Activated T-cell treated with anti-CD3 and anti-CD28 coated beads, Interleukin-2, amount 50 U/mL, for 48 hours (primary cell): ENCODE data around the gene MDFIC2.
"Not testable (repeated sequence)": the region's sequence is repeated elsewhere in the genome, so short reads cannot be mapped to it uniquely, and the experiment has no call there.

Experiments
- DNase-seq, 2 experiments: peaks; one replicate each; pipeline ENCODE4 v3.0.0-alpha.2; 2020

The MDFIC2 gene

DNA sequence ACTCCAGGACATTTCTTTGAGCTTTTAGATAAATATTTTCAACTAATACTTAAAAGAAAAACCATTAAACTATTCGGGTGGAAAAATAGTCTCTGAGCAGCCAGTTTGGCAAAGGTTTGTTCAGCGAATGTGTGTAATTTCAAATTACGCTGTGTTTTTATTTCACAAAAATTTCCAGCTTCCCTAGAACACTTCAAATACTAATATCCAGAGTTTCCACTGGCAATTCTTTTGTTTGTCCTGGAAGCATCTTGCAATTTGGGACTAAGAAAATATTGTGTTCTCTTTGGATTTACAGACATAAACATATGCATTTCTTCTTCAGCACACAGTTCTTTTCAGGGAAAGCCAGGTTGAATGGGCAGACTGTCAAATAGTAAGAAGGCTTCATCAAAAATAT lies 61.9 kb downstream of the MDFIC2 start:
- no peak for DNase-seq

- no peak for DNase-seq
Observed at GRCh38 chr3:70249509-70250160, 62.8 kb downstream of the MDFIC2 start.

DNA sequence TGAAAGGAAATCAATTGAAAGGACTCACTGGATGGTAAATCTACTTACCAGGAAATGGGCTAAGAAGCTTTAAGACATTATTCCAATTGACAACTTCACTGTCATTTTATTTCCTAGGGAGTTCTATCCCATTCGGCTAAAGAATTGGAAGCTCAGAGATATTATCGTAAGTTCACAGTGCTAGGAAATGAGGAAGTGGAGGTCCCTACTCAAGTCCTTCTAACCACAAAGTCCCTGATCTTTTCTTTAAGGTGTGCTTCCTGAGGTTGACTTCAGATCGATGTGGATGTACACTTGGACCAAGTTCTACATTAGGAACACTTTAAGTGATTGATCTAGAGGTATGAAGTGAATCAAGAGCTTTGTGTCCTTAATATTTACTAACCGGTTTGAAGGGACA lies 63.6 kb downstream of the MDFIC2 start:
- DNase-seq = no peak

DNA sequence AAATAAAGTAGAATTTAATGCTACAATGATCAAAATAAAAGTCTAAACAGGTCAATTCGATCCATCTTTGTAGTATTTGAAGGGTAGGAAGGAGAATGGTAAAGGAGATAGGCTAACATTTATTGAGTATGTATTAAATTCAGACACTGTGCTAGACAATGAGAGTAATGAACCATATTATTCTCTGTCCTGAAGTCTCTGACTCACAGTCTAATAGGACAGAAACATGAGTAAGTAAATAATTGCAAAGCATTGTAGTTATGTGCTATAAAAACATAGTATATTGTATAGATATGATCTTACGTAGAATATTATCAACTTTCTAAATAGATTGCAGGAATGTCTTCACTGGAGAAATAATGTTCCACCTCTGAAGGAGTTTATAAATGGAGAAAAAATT lies 64.5 kb downstream of the MDFIC2 start:
- DNase-seq = no peak

DNA sequence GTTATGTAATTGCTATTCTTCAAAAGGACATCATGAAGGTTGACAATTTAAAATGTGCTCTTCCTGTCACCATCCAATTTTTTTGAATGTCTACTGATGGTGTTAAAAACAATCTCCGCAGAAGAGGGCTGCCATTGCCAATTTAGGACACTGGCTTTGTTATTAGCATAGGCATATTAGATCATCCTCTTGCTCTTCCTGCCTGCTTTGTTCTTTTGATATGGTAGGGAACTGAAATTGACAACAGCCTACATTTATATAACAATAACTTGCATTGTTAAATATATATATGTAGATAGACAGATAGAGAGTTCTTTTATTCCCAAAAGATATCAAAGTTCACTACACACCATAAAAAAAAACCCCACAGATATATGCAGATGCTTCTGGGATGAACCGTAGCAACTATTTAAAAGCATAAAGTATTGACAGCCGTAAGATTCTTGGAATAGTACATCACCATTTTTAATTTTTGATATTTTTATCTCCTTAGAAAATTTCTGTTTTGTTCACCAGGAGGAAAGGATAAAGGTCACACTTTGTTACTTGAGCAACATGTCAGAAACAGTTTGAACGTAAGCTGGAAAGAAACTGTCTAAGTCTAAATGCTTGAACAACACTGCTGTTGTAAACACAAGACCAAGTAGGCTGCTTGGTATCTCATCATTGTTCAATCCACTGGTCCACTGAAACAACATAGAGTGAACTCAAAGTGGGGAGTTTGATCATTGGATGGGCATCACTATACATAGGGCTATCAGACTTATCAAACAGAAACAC lies 66.5 kb downstream of the MDFIC2 start:
- no peak for DNase-seq

GRCh38 chr3:70244422-70244821 lies 68.0 kb downstream of the MDFIC2 start:
- DNase-seq = no peak

DNA sequence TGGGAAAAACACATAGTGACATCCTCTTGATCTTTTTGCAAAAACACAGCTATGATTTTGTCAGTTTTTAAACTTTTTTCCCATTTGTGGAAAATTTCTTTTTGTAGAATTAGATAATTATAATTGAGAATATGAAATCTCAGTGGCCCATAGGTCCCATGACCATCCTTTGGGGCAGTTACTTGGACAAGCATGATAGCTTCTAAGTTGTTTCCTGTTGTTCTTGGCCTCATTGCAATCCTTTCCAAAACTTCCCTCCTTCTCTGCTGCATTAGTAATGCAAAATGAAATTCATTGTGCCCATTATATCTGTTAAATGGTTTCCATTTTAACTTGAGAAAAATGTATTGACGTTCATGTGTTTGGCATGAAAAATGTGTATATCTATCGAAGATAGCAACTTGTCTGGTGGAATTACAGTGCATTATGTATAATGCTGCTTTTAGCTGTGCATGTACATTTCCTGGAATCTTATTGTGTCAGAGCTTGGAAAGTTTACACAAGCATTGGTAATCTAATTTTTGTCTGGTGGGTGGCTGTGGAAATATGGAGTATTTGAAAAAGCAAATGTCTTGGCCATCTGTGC lies 70.0 kb downstream of the MDFIC2 start:
- DNase-seq = no peak

DNA sequence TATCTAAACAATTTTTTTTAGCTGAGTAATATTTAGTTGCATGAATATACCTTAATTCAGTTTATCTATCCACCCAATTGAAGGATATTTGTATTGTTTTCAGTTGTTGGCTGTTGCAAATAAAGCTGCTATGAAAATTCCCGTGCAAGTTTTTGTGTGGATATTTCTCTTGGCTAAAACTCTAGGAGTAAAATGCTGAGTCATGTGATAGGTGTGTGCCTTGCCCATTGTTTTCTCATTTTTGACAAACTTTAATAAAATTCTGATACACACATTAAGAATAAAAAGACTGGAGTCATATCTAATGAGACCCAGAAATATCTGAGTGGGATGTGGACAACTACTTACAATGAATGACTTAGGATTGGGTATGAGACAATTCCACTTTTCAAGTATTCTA lies 78.6 kb downstream of the MDFIC2 start:
- DNase-seq = no peak

GRCh38 chr3:70233112-70233511 lies 79.3 kb downstream of the MDFIC2 start:
- DNase-seq = no peak

DNA sequence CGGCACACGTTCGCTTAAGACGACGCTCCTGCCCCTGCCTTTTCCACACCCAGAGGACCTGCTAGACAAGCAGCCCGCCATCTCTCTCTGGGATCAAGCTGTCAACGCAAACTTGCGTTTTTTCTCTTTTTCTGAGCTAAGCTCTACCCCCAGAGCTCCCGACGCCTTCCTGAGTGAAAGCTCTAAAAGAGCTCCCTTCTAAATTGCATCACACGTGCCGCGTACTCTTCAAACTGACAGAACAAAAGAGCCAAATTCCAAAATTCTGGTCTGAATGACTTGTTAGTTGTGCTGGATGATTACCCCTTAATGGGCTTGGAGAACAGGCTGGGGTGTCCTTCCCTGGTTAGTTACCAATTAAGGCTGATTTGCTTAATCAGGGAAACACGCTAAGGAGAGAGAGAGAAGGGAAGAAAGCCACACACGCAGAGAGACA lies 81.2 kb downstream of the MDFIC2 start:
- DNase-seq = no peak

GRCh38 chr3:70227437-70227836 lies 85.0 kb downstream of the MDFIC2 start:
- DNase-seq = no peak

GRCh38 chr3:70225146-70225545 lies 87.3 kb downstream of the MDFIC2 start:
- DNase-seq = no peak

DNA sequence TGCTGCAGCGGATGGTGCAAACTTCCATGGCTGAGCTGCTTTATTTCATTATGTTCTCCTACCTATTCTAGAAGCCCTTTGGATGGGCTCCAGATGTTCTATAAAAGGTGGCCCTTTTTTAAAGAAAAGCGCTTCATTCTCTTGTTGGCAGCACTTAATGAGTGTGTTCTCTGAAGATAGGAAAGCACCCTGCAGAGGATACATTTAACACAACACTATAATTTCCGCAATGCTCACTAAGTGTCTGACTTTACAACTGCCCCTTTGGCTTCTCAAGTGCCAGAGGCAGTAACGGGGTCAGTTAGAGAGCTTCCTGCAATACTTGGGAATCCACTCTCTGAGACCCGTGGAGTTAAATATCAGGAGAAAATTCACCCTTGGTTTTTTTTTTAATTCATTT lies 88.1 kb downstream of the MDFIC2 start:
- DNase-seq = no peak

DNA sequence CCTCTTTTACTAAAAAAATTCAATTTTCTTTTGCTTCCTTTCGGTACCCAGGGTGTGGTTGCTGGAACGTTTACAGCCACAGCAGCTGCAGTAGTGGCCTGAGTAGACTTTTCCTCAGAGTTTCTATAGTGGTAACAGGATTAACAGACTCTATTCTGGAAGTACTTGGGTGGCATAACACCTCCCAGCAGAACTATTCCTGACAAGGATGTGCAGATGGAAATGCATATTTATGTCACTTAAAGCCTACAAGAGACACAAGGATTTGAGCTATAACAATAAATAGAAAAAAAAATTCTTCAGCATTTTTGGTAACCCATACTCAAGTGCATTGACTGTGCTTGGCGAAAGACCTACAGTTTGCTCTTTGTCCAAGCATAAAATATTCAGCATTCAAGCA lies 94.0 kb downstream of the MDFIC2 start:
- DNase-seq = no peak

- DNase-seq = not testable (repeated sequence)
Observed at GRCh38 chr3:70211274-70211673, 101.2 kb downstream of the MDFIC2 start.

DNA sequence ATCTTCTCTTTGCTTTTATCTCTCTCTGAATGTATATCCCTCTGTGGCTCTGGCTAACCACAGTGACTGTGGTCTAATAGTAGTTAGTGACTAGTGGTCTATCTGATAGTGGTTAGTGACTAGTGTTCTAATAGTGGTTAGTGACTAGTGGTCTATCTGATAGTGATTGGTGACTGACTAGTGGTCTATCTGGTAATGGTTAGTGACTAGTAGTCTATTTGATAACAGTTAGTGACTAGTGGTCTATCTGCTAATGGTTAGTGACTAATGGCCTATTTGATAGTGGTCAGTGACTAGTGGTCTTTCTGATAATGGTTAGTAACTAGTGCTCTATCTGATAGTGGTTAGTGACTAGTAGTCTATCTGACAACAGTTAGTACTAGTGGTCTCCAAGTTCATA lies 110.5 kb downstream of the MDFIC2 start:
- no peak for DNase-seq

DNA sequence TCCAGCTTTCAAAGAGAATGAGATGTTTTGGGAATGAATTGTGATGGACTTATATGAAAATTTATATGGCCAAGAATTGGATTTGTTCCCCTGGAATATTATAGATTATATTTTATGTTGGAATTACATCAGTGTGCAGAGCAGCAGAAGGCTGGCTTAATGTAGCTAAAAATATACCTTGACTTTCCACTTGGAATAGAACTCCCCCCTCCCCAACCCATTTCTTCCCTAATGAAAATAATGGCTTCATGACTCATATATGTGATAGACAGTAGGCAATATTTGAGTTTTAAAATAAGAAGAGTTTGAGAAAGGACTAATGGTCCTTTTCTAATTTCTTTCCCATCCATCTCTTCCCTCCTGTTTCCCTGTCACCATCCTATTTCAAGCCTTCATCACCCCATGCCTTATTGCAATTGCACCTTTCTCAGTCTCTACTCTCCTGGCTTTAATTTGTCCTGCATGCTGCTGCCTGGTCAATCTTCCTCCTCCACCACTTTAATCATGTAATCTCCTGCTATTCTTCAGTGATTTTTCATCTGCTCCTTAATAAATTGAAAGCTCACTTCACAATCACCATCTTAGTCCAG lies 122.5 kb downstream of the MDFIC2 start:
- DNase-seq = no peak

- DNase-seq = no peak
Observed at GRCh38 chr3:70186221-70186620, 126.2 kb downstream of the MDFIC2 start.

DNA sequence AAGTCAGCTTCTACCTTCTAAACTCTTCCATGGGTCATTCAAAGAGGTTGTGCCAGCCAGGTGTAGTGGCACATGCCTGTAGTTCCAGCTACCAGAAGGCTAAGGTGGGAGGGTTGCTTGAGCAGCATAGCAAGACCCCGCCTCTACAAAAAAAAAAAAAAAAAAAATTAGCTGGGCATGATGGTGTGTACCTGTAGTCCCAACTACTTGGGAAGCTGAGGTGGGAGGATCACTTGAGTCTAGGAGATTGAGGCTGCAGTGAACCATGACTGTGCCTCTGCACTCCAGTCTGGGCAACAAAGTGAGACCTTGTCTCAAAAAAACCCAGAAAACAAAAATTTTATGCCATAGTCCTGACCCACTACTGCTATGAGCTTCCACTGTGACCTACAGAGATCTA lies 126.8 kb downstream of the MDFIC2 start:
- no peak for DNase-seq

DNA sequence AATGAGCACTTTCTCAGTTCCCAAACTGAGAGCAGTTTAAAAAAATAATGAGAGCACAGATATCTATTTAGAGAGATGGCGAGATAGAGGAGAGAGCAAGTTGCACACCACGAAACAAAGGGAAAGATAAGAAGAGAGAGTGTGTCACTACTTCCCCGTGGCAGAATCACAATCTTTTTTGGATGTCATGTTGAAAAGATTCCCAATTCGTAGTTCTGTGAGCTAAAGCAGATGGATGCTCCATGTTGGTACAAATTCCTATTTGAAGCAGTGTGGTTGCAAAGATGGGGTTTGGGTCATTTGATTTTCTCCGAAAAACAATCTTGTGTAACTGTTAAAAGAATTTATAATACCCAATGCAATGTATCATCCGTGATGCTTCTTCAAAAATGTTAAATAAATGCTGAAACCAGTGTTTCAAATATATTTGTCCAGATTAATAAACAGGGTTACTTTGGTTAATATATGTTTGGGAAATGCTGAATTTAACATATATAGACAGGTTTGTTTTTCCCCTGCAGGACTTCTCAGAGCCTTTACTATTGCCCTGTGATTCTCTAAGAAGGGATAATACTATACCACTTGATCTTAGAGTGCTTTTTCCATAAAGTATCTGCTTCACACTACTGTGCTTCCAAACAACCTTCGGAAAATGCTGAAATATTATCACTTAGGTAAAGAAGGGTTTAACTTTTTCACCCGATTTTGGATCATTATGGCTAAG lies 128.5 kb downstream of the MDFIC2 start:
- DNase-seq = no peak

- no peak for DNase-seq
Observed at GRCh38 chr3:70182166-70182565, 130.3 kb downstream of the MDFIC2 start.

GRCh38 chr3:70180664-70181063 lies 131.8 kb downstream of the MDFIC2 start:
- DNase-seq = no peak

GRCh38 chr3:70179111-70179510 lies 133.3 kb downstream of the MDFIC2 start:
- no peak for DNase-seq
